Measurements from ENCODE around the gene TNKS1BP1. TPM values are rescaled to one million over a fixed set of nuclear protein-coding genes. Genes with fewer than 3 reads are reported as not detected.

Gene TNKS1BP1
- total and polyA plus RNA-seq, 2 of the 8 experiments (the other 6 are each of a cell fraction or from before 2014, with no cell fraction given), result 50.0 to 122 TPM

GRCh38 chr11:57306161-57306876 lies 18.4 kb downstream of the TNKS1BP1 start (continued):
- TF ChIP-seq CHD1 (IDR thresholded peaks at IDR 0.05; ENCODE audit: low read depth, low read length) (no peak), USF2 (IDR thresholded peaks at IDR 0.05; ENCODE audit: low read length) (no peak)
